Endothelial cell (in vitro differentiated cells): Measurements from ENCODE around the gene EPS8L2. TPM values are rescaled to one million over a fixed set of nuclear protein-coding genes. Genes with fewer than 3 reads are reported as not detected.

Experiments used
- DNase-seq: peaks from one replicate; pipeline ENCODE4 v3.0.0; 2021; ENCODE audit warnings: low spot score
- H3K27ac Mint-ChIP-seq: one replicate; pipeline ENCODE4 v1.8.0; 2021; ENCODE audit warnings: mixed read lengths, inconsistent platforms; ENCODE audit not compliant: unreplicated experiment
- H3K27me3 Mint-ChIP-seq: one replicate; pipeline ENCODE4 v1.8.0; 2021; ENCODE audit warnings: mild to moderate bottlenecking, moderate library complexity, mixed read lengths, inconsistent platforms; ENCODE audit not compliant: unreplicated experiment
- H3K36me3 Mint-ChIP-seq: one replicate; pipeline ENCODE4 v1.8.0; 2021; ENCODE audit warnings: mild to moderate bottlenecking, low read depth, mixed read lengths, inconsistent platforms; ENCODE audit not compliant: unreplicated experiment
- H3K4me1 Mint-ChIP-seq: one replicate; pipeline ENCODE4 v1.8.0; 2021; ENCODE audit warnings: mild to moderate bottlenecking, mixed read lengths, inconsistent platforms; ENCODE audit not compliant: unreplicated experiment
- H3K4me3 Mint-ChIP-seq: one replicate; pipeline ENCODE4 v1.8.0; 2021; ENCODE audit warnings: mild to moderate bottlenecking, mixed read lengths, inconsistent platforms; ENCODE audit not compliant: unreplicated experiment
- H3K9me3 Mint-ChIP-seq: one replicate; pipeline ENCODE4 v1.8.0; 2021; ENCODE audit warnings: mixed read lengths, inconsistent platforms; ENCODE audit not compliant: unreplicated experiment
- total RNA-seq: library from RNA; stranded (reverse); fragmentation: NEBNext Ultra II Directional; extraction: Animal tissue kit (Norgen Biotek cat#: 25700); gene quantifications from one replicate; pipeline ENCODE4 v1.2.1, GENCODE V29; 2021; ENCODE audit not compliant: unreplicated experiment
- TF ChIP-seq, protein P1 (sequence below): fragments of 200-600 bp; sonication (generic); IDR thresholded peaks from one replicate; pipeline ENCODE4 v1.5.0; 2021; ENCODE audit warnings: antibody characterized with exemption; ENCODE audit not compliant: unreplicated experiment

The EPS8L2 gene
- total RNA-seq, 1 donor from 2014 or later, result 8.0 TPM

DNA sequence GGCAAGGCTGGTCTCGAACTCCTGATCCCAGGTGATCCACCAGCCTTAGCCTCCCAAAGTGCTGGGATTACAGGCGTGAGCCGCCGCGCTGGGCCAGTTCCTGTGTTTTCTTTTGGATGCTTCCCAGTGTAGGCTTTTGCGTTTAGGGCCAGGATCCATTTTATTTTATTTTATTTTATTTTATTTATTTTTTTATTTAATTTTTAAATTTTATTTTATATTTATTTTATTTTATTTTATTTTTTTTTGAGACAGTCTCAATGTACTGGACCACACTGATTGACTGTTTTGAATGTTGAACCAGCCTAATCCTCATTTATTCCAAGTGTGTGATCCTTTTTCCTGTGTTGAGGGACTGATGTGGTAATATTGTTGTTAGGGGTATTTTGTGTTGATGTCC lies 8.4 kb downstream of the EPS8L2 start:
- H3K9me3 Mint-ChIP-seq, result no peaks in the 10 kb centered on the region
- no peaks in the 10 kb centered on the region for H3K4me1 Mint-ChIP-seq
- DNase-seq, result no peak
- TF ChIP-seq, protein P1, sequence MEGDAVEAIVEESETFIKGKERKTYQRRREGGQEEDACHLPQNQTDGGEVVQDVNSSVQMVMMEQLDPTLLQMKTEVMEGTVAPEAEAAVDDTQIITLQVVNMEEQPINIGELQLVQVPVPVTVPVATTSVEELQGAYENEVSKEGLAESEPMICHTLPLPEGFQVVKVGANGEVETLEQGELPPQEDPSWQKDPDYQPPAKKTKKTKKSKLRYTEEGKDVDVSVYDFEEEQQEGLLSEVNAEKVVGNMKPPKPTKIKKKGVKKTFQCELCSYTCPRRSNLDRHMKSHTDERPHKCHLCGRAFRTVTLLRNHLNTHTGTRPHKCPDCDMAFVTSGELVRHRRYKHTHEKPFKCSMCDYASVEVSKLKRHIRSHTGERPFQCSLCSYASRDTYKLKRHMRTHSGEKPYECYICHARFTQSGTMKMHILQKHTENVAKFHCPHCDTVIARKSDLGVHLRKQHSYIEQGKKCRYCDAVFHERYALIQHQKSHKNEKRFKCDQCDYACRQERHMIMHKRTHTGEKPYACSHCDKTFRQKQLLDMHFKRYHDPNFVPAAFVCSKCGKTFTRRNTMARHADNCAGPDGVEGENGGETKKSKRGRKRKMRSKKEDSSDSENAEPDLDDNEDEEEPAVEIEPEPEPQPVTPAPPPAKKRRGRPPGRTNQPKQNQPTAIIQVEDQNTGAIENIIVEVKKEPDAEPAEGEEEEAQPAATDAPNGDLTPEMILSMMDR, result no peak
- H3K27me3 Mint-ChIP-seq, result peaks cover 5% of the 10 kb centered on the region
- H3K36me3 Mint-ChIP-seq, result no peaks in the 10 kb centered on the region
- no peak overlapping the region for H3K4me3 Mint-ChIP-seq
- H3K27ac Mint-ChIP-seq, result no peak overlapping the region

DNA sequence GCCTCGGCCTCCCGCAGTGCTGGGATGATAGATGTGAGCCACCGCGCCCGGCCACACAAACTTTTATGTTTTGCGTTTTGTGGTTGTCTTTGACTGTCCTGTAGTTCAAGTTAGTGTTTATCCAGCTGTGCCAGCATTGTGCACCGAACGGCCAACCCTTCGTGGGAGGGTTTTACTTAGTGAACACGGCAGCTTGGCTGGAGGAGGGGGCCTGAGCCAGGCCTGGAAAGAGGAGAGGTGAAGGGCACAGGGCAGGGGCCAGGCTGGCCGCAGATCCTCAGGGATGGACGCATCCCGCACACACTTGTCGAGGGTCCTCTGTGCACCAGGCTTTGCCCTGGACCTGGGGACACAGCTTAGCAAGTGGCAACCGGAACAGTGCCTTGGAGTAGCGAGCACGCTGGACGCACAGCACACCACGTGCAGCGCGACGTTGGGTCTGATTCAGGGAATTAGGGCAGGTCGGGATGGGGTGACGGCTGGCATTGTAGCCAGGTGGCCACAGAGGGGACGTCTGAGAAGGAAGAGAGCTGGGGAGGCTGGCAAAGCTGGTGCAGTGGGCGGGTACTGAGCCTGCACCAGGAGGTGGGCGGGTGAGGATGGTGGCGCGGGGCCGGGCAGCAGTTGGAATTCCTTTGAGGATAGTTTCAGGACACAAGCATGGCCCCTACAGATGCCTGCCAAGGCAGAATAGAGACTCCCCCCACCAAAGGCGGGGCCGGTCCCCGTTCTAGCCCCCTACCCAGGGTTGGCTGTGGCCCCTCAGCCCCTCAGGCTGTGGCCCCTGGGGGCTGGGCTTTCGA lies 13.4 kb downstream of the EPS8L2 start:
- H3K27me3 Mint-ChIP-seq, result peaks cover 10% of the 10 kb centered on the region
- H3K27ac Mint-ChIP-seq, result no peak overlapping the region
- no peaks in the 10 kb centered on the region for H3K9me3 Mint-ChIP-seq
- no peaks in the 10 kb centered on the region for H3K36me3 Mint-ChIP-seq
- H3K4me1 Mint-ChIP-seq, result no peaks in the 10 kb centered on the region
- no peak overlapping the region for H3K4me3 Mint-ChIP-seq
- DNase-seq, result no peak
- TF ChIP-seq, protein P1, result no peak

GRCh38 chr11:720017-720641 lies 14.1 kb downstream of the EPS8L2 start:
- no peak overlapping the region for H3K27ac Mint-ChIP-seq
- no peaks in the 10 kb centered on the region for H3K36me3 Mint-ChIP-seq
- no peaks in the 10 kb centered on the region for H3K9me3 Mint-ChIP-seq
- no peak for DNase-seq
- H3K4me1 Mint-ChIP-seq, result no peaks in the 10 kb centered on the region
- no peak overlapping the region for H3K4me3 Mint-ChIP-seq
- peaks cover 10% of the 10 kb centered on the region for H3K27me3 Mint-ChIP-seq
- TF ChIP-seq, protein P1, result no peak

- TF ChIP-seq, protein P1, result no peak
- no peak for DNase-seq
- H3K36me3 Mint-ChIP-seq, result no peaks in the 10 kb centered on the region
- H3K27me3 Mint-ChIP-seq, result peaks cover 13% of the 10 kb centered on the region
- no peak overlapping the region for H3K27ac Mint-ChIP-seq
- H3K4me1 Mint-ChIP-seq, result no peaks in the 10 kb centered on the region
- no peaks in the 10 kb centered on the region for H3K9me3 Mint-ChIP-seq
- H3K4me3 Mint-ChIP-seq, result no peak overlapping the region
Measured at GRCh38 chr11:720642-721246, 14.7 kb downstream of the EPS8L2 start.
